H9 (cell line): ENCODE measurements around the gene ANKRD28. TPM values are rescaled to one million over a fixed set of nuclear protein-coding genes. Genes with fewer than 3 reads are reported as not detected.

Source experiments
- DNase-seq: peaks from one replicate; pipeline ENCODE4 v3.0.0-alpha.2; 2017
- H2AFZ ChIP-seq: one replicate; pipeline ENCODE4 v1.6.1; 2013; ENCODE audit warnings: mild to moderate bottlenecking, low read length, control low read depth, moderate library complexity
- H2AK5ac ChIP-seq: 2 replicates; pipeline ENCODE4 v1.6.1; 2013; ENCODE audit warnings: low read length, control low read depth, mixed read lengths; ENCODE audit not compliant: insufficient read length
- H2BK120ac ChIP-seq: one replicate; pipeline ENCODE4 v1.6.1; 2013; ENCODE audit warnings: low read depth, mild to moderate bottlenecking, low read length, control low read depth, inconsistent platforms; ENCODE audit not compliant: poor library complexity, severe bottlenecking
- H2BK12ac ChIP-seq: 2 replicates; pipeline ENCODE4 v1.6.1; 2013; ENCODE audit warnings: low read length, control low read depth, mixed read lengths, low read depth; ENCODE audit not compliant: insufficient read length
- H2BK15ac ChIP-seq: 2 replicates; pipeline ENCODE4 v1.6.1; 2013; ENCODE audit warnings: low read depth, low read length, control low read depth
- H2BK20ac ChIP-seq: one replicate; pipeline ENCODE4 v1.6.1; 2013; ENCODE audit warnings: low read depth, mild to moderate bottlenecking, low read length, control low read depth, inconsistent platforms; ENCODE audit not compliant: poor library complexity, severe bottlenecking
- H2BK5ac ChIP-seq: 2 replicates; pipeline ENCODE4 v1.6.1; 2013; ENCODE audit warnings: low read length, control low read depth, mixed read lengths; ENCODE audit not compliant: insufficient read length
- H3K14ac ChIP-seq: 2 replicates; pipeline ENCODE4 v1.6.1; 2013; ENCODE audit warnings: low read length, control low read depth; ENCODE audit not compliant: insufficient read depth
- H3K18ac ChIP-seq: 2 replicates; pipeline ENCODE4 v1.6.1; 2013; ENCODE audit warnings: low read depth, mild to moderate bottlenecking, mixed read lengths, low read length, control low read depth; ENCODE audit not compliant: insufficient read length
- H3K23ac ChIP-seq: 2 replicates; pipeline ENCODE4 v1.6.1; 2013; ENCODE audit warnings: low read length, control low read depth, mixed read lengths, low read depth; ENCODE audit not compliant: insufficient read length
- H3K23me2 ChIP-seq: 2 replicates; pipeline ENCODE4 v1.6.1; 2013; ENCODE audit warnings: low read depth, mild to moderate bottlenecking, mixed read lengths, low read length, control low read depth; ENCODE audit not compliant: insufficient read length, poor library complexity, severe bottlenecking
- H3K27ac ChIP-seq: 2 replicates; pipeline ENCODE4 v1.5.1; 2013; ENCODE audit warnings: low read length, control low read depth, mixed read lengths, low read depth; ENCODE audit not compliant: insufficient read length
- H3K27me3 ChIP-seq: 2 replicates; pipeline ENCODE4 v1.6.1; 2013; ENCODE audit warnings: low read length, control low read depth, inconsistent platforms; ENCODE audit not compliant: insufficient read depth
- H3K4ac ChIP-seq: 2 replicates; pipeline ENCODE4 v1.6.1; 2013; ENCODE audit warnings: low read depth, mild to moderate bottlenecking, control low read depth, inconsistent platforms, low read length, moderate library complexity
- H3K4me1 ChIP-seq: 2 replicates; pipeline ENCODE4 v1.6.1; 2013; ENCODE audit warnings: low read length, control low read depth, inconsistent platforms; ENCODE audit not compliant: insufficient read depth
- H3K4me2 ChIP-seq: 2 replicates; pipeline ENCODE4 v1.6.1; 2013; ENCODE audit warnings: low read length, control low read depth, mixed read lengths; ENCODE audit not compliant: insufficient read length, insufficient read depth
- H3K56ac ChIP-seq: 2 replicates; pipeline ENCODE4 v1.6.1; 2013; ENCODE audit warnings: low read depth, mild to moderate bottlenecking, mixed read lengths, low read length, control low read depth; ENCODE audit not compliant: insufficient read length
- H3K79me1 ChIP-seq: 2 replicates; pipeline ENCODE4 v1.6.1; 2013; ENCODE audit warnings: low read depth, mild to moderate bottlenecking, moderate library complexity, low read length, control low read depth, inconsistent platforms; ENCODE audit not compliant: insufficient read depth, poor library complexity, severe bottlenecking
- H3K79me2 ChIP-seq: 2 replicates; pipeline ENCODE4 v1.6.1; 2013; ENCODE audit warnings: low read length, control low read depth, inconsistent platforms; ENCODE audit not compliant: insufficient read depth
- H3K9ac ChIP-seq: 2 replicates; pipeline ENCODE4 v1.6.1; 2013; ENCODE audit warnings: low read length, control low read depth, mixed read lengths; ENCODE audit not compliant: insufficient read length; ENCODE audit errors: extremely low read depth
- H3K9me3 ChIP-seq: one replicate; pipeline ENCODE4 v1.6.1; 2013; ENCODE audit warnings: low read depth, low read length, inconsistent platforms; ENCODE audit not compliant: control insufficient read depth
- H3T11ph ChIP-seq: one replicate; pipeline ENCODE4 v1.6.1; 2013; ENCODE audit warnings: mild to moderate bottlenecking, low read length, control low read depth, inconsistent platforms
- H4K20me1 ChIP-seq: one replicate; pipeline ENCODE4 v1.6.1; 2013; ENCODE audit not compliant: control insufficient read depth, insufficient read length, insufficient read depth
- H4K5ac ChIP-seq: 2 replicates; pipeline ENCODE4 v1.6.1; 2013; ENCODE audit warnings: low read depth, mild to moderate bottlenecking, mixed read lengths, low read length, control low read depth; ENCODE audit not compliant: insufficient read length
- H4K8ac ChIP-seq: replicated peaks from 2 replicates; pipeline ENCODE4 v1.6.1; 2013; ENCODE audit warnings: low read length, control low read depth, mixed read lengths, low read depth; ENCODE audit not compliant: insufficient read length
- H4K91ac ChIP-seq: 2 replicates; pipeline ENCODE4 v1.6.1; 2013; ENCODE audit warnings: low read depth, mild to moderate bottlenecking, moderate library complexity, mixed read lengths, low read length, control low read depth; ENCODE audit not compliant: insufficient read length
- H3K27ac Mint-ChIP-seq, 3 experiments: 2 replicates in 2 of 3; 3 replicates in 1 of 3; pipeline ENCODE4 v1.8.0; 2020 to 2021; ENCODE audit warnings: mixed read lengths in 3 of 3, mild to moderate bottlenecking in 1 of 3, moderate library complexity in 1 of 3
- H3K27me3 Mint-ChIP-seq: 2 replicates; pipeline ENCODE4 v1.8.0; 2021; ENCODE audit warnings: low read depth, mild to moderate bottlenecking, moderate library complexity, mixed read lengths
- H3K36me3 Mint-ChIP-seq, 3 experiments: 2 replicates in 2 of 3; 3 replicates in 1 of 3; pipeline ENCODE4 v1.8.0; 2020 to 2021; ENCODE audit warnings: low read depth in 3 of 3, mixed read lengths in 3 of 3; ENCODE audit not compliant: insufficient read depth in 1 of 3
- H3K4me1 Mint-ChIP-seq, 2 experiments: 2 replicates each; pipeline ENCODE4 v1.8.0; 2020; ENCODE audit warnings: mixed read lengths in 2 of 2
- H3K4me3 Mint-ChIP-seq, 2 experiments: 2 replicates in 1 of 2; 3 replicates in 1 of 2; pipeline ENCODE4 v1.8.0; 2020 to 2021; ENCODE audit warnings: mild to moderate bottlenecking in 2 of 2, mixed read lengths in 2 of 2, moderate library complexity in 1 of 2
- H3K9me3 Mint-ChIP-seq, 2 experiments: 2 replicates in 1 of 2; 3 replicates in 1 of 2; pipeline ENCODE4 v1.8.0; 2020; ENCODE audit warnings: mild to moderate bottlenecking in 2 of 2, mixed read lengths in 2 of 2, moderate library complexity in 1 of 2
- CTCF ChIP-seq: fragments of 200-600 bp; sonication (generic); conservative IDR thresholded peaks from 3 replicates; pipeline ENCODE4 v1.8.0; 2021; ENCODE audit warnings: antibody characterized with exemption, mild to moderate bottlenecking
- WGBS: extraction: QIAGEN DNeasy Blood & Tissue Kit; methylation state at CpG from one replicate; pipeline ENCODE4 v1.1.7; 2013; ENCODE audit warnings: missing lambda C conversion rate, low lambda C conversion rate, mixed read lengths; ENCODE audit not compliant: insufficient read length; ENCODE audit errors: extremely low coverage; 5-methylcytosine and 5-hydroxymethylcytosine counted together
- total RNA-seq: library from RNA; stranded (reverse); gene quantifications from 2 replicates; pipeline ENCODE4 v1.2.1, GENCODE V29; 2021

The ANKRD28 gene
- total RNA-seq, 1 experiment from 2014 or later = 59.0 TPM

- Histone ChIP-seq H2BK12ac (no peak overlapping the region), H3K4me1 (no peaks in the 10 kb centered on the region), H2BK15ac (no peak overlapping the region), H3K14ac (no peak overlapping the region), H3K23ac (no peak overlapping the region), H3K79me1 (no peaks in the 10 kb centered on the region), H2AFZ (no peak overlapping the region), H2BK5ac (no peak overlapping the region), H3K9me3 (no peaks in the 10 kb centered on the region), H4K20me1 (no peaks in the 10 kb centered on the region), H2BK20ac (no peak overlapping the region), H3K27me3 (no peaks in the 10 kb centered on the region), H2AK5ac (no peak overlapping the region), H4K5ac (no peak overlapping the region), H3K56ac (no peak overlapping the region), H4K91ac (no peak overlapping the region), H3T11ph (no peak overlapping the region), H3K4me2 (no peak overlapping the region), H3K4ac (no peak overlapping the region), H3K79me2 (no peaks in the 10 kb centered on the region; the same call in 1 of the 2 replicates), H3K18ac (no peak overlapping the region), H3K23me2 (no peaks in the 10 kb centered on the region), H2BK120ac (no peak overlapping the region), H3K27ac (no peak overlapping the region), H4K8ac (no peak overlapping the region), H3K9ac (no peak overlapping the region)
- WGBS = no CpG with 5 or more reads among the region's 3 CpGs
- Mint-ChIP-seq H3K4me1 (peaks cover 19 to 26% of the 10 kb centered on the region in 2 experiments), H3K27me3 (no peaks in the 10 kb centered on the region), H3K36me3 (peaks cover 17 to 24% (median 23%) of the 10 kb centered on the region in 3 experiments), H3K9me3 (peaks cover 0 to 3% of the 10 kb centered on the region in 2 experiments; a peak in 2 of 5 replicates), H3K27ac (no peak overlapping the region), H3K4me3 (no peak overlapping the region)
- no peak for DNase-seq
- no peak for TF ChIP-seq CTCF
Measured at GRCh38 chr3:15794303-15794771, 3.4 kb downstream of the ANKRD28 start.
